ENCODE data around the gene GUSB. TPM values are rescaled to one million over a fixed set of nuclear protein-coding genes. Genes with fewer than 3 reads are reported as not detected.
"Not testable (repeated sequence)": the region's sequence is repeated elsewhere in the genome, so short reads cannot be mapped to it uniquely, and the experiment has no call there.

Gene GUSB
- total RNA-seq, 1 experiment from 2014 or later: 65.6 TPM

- Histone ChIP-seq H3K36me3 (ENCODE audit: insufficient read depth, low read length, poor library complexity, severe bottlenecking) (no peaks in the 10 kb centered on the region), H3K4me3 (ENCODE audit: low read depth, low read length, poor library complexity, severe bottlenecking) (no peak overlapping the region), H3K4me1 (ENCODE audit: insufficient read depth, low read length, poor library complexity, severe bottlenecking) (no peaks in the 10 kb centered on the region), H3K27me3 (replicated peaks; ENCODE audit: insufficient read depth, low read depth, low read length, poor library complexity) (no peaks in the 10 kb centered on the region), H3K9me3 (ENCODE audit: low read depth, low read length, poor library complexity, severe bottlenecking) (no peaks in the 10 kb centered on the region), H3K27ac (ENCODE audit: low read depth, low read length, poor library complexity, severe bottlenecking) (no peak overlapping the region)
- ChIA-PET CTCF (no interaction called here), POLR2A (ENCODE audit: low non-redundant PET) (interaction anchor here (0.6 kb wide), 1 partner anchor 447 kb away, joined by 3 read pairs; no protein-coding TSS in a partner anchor)
- BruUV-seq (replicated peaks): no TSS peak
- TF ChIP-seq EZH2 (IDR thresholded peaks at IDR 0.05; ENCODE audit: borderline replicate concordance, low read depth, low read length, poor library complexity, severe bottlenecking) (no peak), CTCF (conservative IDR thresholded peaks at IDR 0.05; ENCODE audit: low read depth, low read length) (no peak)
- DNase-seq (ENCODE audit: low spot score): no peak
- intact Hi-C loops (cut with micrococcal nuclease; ENCODE audit: unreplicated experiment): no loop called here
Observed at GRCh38 chr7:66015440-66016130, 33.6 kb upstream of the GUSB start.

- peak; percentile 36 for DNase-seq (ENCODE audit: low spot score)
- no peaks in the 10 kb centered on the region for H3K9me3 ChIP-seq (ENCODE audit: low read depth, low read length, poor library complexity, severe bottlenecking)
- no peak overlapping the region for H3K4me3 ChIP-seq (ENCODE audit: low read depth, low read length, poor library complexity, severe bottlenecking)
- H3K4me1 ChIP-seq (ENCODE audit: insufficient read depth, low read length, poor library complexity, severe bottlenecking): no peaks in the 10 kb centered on the region
- H3K36me3 ChIP-seq (ENCODE audit: insufficient read depth, low read length, poor library complexity, severe bottlenecking): no peaks in the 10 kb centered on the region
- intact Hi-C loops (cut with micrococcal nuclease; ENCODE audit: unreplicated experiment): no loop called here
- H3K27ac ChIP-seq (ENCODE audit: low read depth, low read length, poor library complexity, severe bottlenecking): no peak overlapping the region
- ChIA-PET CTCF (no interaction called here), POLR2A (ENCODE audit: low non-redundant PET) (no interaction called here)
- peak; percentile 60 for TF ChIP-seq CTCF (conservative IDR thresholded peaks at IDR 0.05; ENCODE audit: low read depth, low read length)
- no peak for TF ChIP-seq EZH2 (IDR thresholded peaks at IDR 0.05; ENCODE audit: borderline replicate concordance, low read depth, low read length, poor library complexity, severe bottlenecking)
- no TSS peak for BruUV-seq (replicated peaks)
- no peaks in the 10 kb centered on the region for H3K27me3 ChIP-seq (replicated peaks; ENCODE audit: insufficient read depth, low read depth, low read length, poor library complexity)
Observed at GRCh38 chr7:66013938-66014337, 31.9 kb upstream of the GUSB start.

DNA sequence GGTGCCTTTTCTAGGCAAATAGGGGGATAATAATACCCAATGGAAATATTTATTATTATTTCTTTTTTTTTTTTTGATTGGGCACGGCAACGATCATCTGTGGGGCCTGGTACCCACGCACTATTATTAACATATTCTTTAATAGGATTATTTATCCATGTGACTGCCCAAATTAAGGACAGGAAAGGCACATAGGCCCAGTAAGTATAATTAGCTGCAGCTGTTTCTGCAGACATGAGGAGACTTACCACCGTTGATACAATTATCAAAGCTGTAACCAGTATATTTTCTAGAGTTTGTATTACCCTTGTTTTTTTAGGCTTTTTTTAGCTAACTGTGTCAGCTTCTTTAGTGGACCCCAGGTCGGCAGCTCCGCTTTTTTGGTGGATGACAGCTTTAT lies 25.2 kb upstream of the GUSB start:
- BruUV-seq (replicated peaks): no TSS peak
- no peaks in the 10 kb centered on the region for H3K9me3 ChIP-seq (ENCODE audit: low read depth, low read length, poor library complexity, severe bottlenecking)
- POLR2A ChIA-PET (ENCODE audit: low non-redundant PET): no interaction called here
- H3K27ac ChIP-seq (ENCODE audit: low read depth, low read length, poor library complexity, severe bottlenecking): peak overlapping the region; percentile 52
- H3K36me3 ChIP-seq (ENCODE audit: insufficient read depth, low read length, poor library complexity, severe bottlenecking): no peaks in the 10 kb centered on the region
- peaks cover 29% of the 10 kb centered on the region for H3K4me1 ChIP-seq (ENCODE audit: insufficient read depth, low read length, poor library complexity, severe bottlenecking)
- peak; percentile 69 for DNase-seq (ENCODE audit: low spot score)
- CTCF ChIA-PET: no interaction called here
- intact Hi-C loops (cut with micrococcal nuclease; ENCODE audit: unreplicated experiment): no loop called here
- no peak overlapping the region for H3K4me3 ChIP-seq (ENCODE audit: low read depth, low read length, poor library complexity, severe bottlenecking)
- TF ChIP-seq EZH2 (IDR thresholded peaks at IDR 0.05; ENCODE audit: borderline replicate concordance, low read depth, low read length, poor library complexity, severe bottlenecking) (no peak), CTCF (conservative IDR thresholded peaks at IDR 0.05; ENCODE audit: low read depth, low read length) (no peak)
- no peaks in the 10 kb centered on the region for H3K27me3 ChIP-seq (replicated peaks; ENCODE audit: insufficient read depth, low read depth, low read length, poor library complexity)

DNA sequence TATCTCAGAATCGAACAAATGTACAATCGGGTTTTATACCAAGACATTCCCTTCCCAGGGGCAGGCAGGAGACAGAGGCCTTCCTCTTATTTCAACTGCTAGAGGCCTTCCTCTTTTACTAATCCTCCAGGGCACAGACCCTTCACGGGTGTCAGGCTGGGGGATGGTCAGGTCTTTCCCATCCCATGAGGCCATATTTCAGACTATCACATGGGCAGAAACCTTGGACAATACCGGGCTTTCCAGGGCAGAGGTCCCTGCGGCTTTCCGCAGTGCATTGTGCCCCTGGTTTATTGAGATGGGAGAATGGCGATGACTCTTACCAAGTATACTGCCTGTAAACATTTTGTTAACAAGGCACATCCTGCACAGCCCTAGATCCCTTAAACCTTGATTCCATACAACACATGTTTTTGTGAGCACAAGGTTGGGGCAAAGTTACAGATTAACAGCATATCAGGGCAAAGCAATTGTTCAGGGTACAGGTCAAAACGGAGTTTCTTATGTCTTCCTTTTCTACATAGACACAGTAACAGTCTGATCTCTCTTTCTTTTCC lies 23.2 kb upstream of the GUSB start:
- intact Hi-C loops (cut with micrococcal nuclease; ENCODE audit: unreplicated experiment); H3K9me3 ChIP-seq (ENCODE audit: low read depth, low read length, poor library complexity, severe bottlenecking); H3K27me3 ChIP-seq (replicated peaks; ENCODE audit: insufficient read depth, low read depth, low read length, poor library complexity); H3K27ac ChIP-seq (ENCODE audit: low read depth, low read length, poor library complexity, severe bottlenecking); H3K36me3 ChIP-seq (ENCODE audit: insufficient read depth, low read length, poor library complexity, severe bottlenecking); BruUV-seq (replicated peaks); DNase-seq (ENCODE audit: low spot score); H3K4me3 ChIP-seq (ENCODE audit: low read depth, low read length, poor library complexity, severe bottlenecking); POLR2A ChIA-PET (ENCODE audit: low non-redundant PET): not testable (repeated sequence)
- peaks cover 29% of the 10 kb centered on the region for H3K4me1 ChIP-seq (ENCODE audit: insufficient read depth, low read length, poor library complexity, severe bottlenecking)
- CTCF ChIA-PET: interaction anchor here (0.6 kb wide), 1 partner anchor 25 kb away, joined by 6 read pairs; no protein-coding TSS in a partner anchor

- POLR2A ChIA-PET (ENCODE audit: low non-redundant PET); H3K4me3 ChIP-seq (ENCODE audit: low read depth, low read length, poor library complexity, severe bottlenecking); H3K36me3 ChIP-seq (ENCODE audit: insufficient read depth, low read length, poor library complexity, severe bottlenecking); H3K4me1 ChIP-seq (ENCODE audit: insufficient read depth, low read length, poor library complexity, severe bottlenecking); CTCF ChIA-PET; intact Hi-C loops (cut with micrococcal nuclease; ENCODE audit: unreplicated experiment); DNase-seq (ENCODE audit: low spot score); H3K9me3 ChIP-seq (ENCODE audit: low read depth, low read length, poor library complexity, severe bottlenecking); BruUV-seq (replicated peaks); H3K27me3 ChIP-seq (replicated peaks; ENCODE audit: insufficient read depth, low read depth, low read length, poor library complexity); H3K27ac ChIP-seq (ENCODE audit: low read depth, low read length, poor library complexity, severe bottlenecking): not testable (repeated sequence)
Observed at GRCh38 chr7:66000823-66001417, 18.9 kb upstream of the GUSB start.

Data from A673 (cell line).